Measurements from ENCODE around the gene ARL4A. TPM values are rescaled to one million over a fixed set of nuclear protein-coding genes. Genes with fewer than 3 reads are reported as not detected.

Gene ARL4A
- total and polyA plus RNA-seq, 2 donors (not counting 3 experiments of a cell fraction or from before 2014, with no cell fraction given) = 34.1 to 43.2 TPM

- no peak overlapping the region for H2AFZ ChIP-seq (ENCODE audit: low read depth, low read length)
- TF ChIP-seq POLR2AphosphoS5 (IDR thresholded peaks at IDR 0.05; ENCODE audit: insufficient read depth, low read depth, low read length) (no peak), FOS (IDR thresholded peaks at IDR 0.05; ENCODE audit: borderline replicate concordance, insufficient read depth, low read length) (no peak), MYC (IDR thresholded peaks at IDR 0.05; ENCODE audit: low read depth, low read length) (no peak), CTCF (IDR thresholded peaks at IDR 0.05; ENCODE audit: extremely low read depth in 1 of 2, insufficient read depth in 1 of 2, low read depth in 1 of 2, low read length in 2 of 2) (no peak), EZH2 (IDR thresholded peaks at IDR 0.05; ENCODE audit: borderline replicate concordance, low read depth, low read length, severe bottlenecking) (no peak), POLR2A (IDR thresholded peaks at IDR 0.05; ENCODE audit: low read depth, low read length) (no peak), GATA2 (IDR thresholded peaks at IDR 0.05; ENCODE audit: insufficient read depth, insufficient read length, low read depth, low read length) (no peak), MAX (IDR thresholded peaks at IDR 0.05; ENCODE audit: insufficient read depth, insufficient read length) (no peak), JUN (IDR thresholded peaks at IDR 0.05; ENCODE audit: borderline replicate concordance, insufficient read depth, insufficient read length, low read depth) (no peak)
- DNase-seq (ENCODE audit: low read depth, low spot score) (no peak), FAIRE-seq (no peak)
- no peaks in the 10 kb centered on the region for H3K79me2 ChIP-seq (ENCODE audit: control insufficient read depth, insufficient read depth, low read length)
- H3K9me1 ChIP-seq (replicated peaks; ENCODE audit: control insufficient read depth, extremely low read depth, insufficient read depth, low read length) = no peaks in the 10 kb centered on the region
- no peaks in the 10 kb centered on the region for H3K27me3 ChIP-seq (ENCODE audit: control insufficient read depth in 2 of 2, insufficient read depth in 2 of 2, low read length in 2 of 2)
- H3K27ac ChIP-seq (ENCODE audit: insufficient read depth, low read depth, low read length) = no peak overlapping the region
- dilution Hi-C loops (cut with MboI; ENCODE audit: extremely low pct_ligation_motif_present, low sequenced_read_pairs) = no loop called here
- H3K4me1 ChIP-seq (ENCODE audit: control insufficient read depth, extremely low read depth, insufficient read depth, low read length) = no peaks in the 10 kb centered on the region
- CTCF ChIA-PET = no interaction called here
- BruUV-seq (replicated peaks) = no TSS peak
- POLR2A ChIA-PET = interaction anchor here (0.6 kb wide), 1 partner anchor 18 kb away, joined by 3 read pairs; no protein-coding TSS in a partner anchor
- no peak overlapping the region for H3K4me3 ChIP-seq (replicated peaks in 1 of 3; ENCODE audit: insufficient read depth in 1 of 3, low read depth in 1 of 3, low read length in 3 of 3)
- H4K20me1 ChIP-seq (replicated peaks; ENCODE audit: control insufficient read depth, extremely low read depth, insufficient read depth, low read length) = no peaks in the 10 kb centered on the region
- intact Hi-C loops (cut with micrococcal nuclease) = no loop called here
- H3K36me3 ChIP-seq (ENCODE audit: control insufficient read depth in 2 of 2, extremely low read depth in 1 of 2, insufficient read depth in 2 of 2, low read length in 2 of 2) = no peaks in the 10 kb centered on the region
- no peaks in the 10 kb centered on the region for H3K9me3 ChIP-seq (replicated peaks; ENCODE audit: control insufficient read depth, insufficient read depth, low read length)
- H3K9ac ChIP-seq (replicated peaks; ENCODE audit: extremely low read depth, insufficient read depth, low read length) = no peak overlapping the region
- no peak overlapping the region for H3K4me2 ChIP-seq (ENCODE audit: insufficient read depth, low read length)
Measured at GRCh38 chr7:12737373-12737772, 49.9 kb downstream of the ARL4A start.
